Activated T-helper 1 cell treated with anti-CD3 and anti-CD28 coated beads, Interleukin-12 subunit alpha, Interleukin-12 subunit beta, Interleukin-2, Interleukin-4 antibody, amounts not matched to agents 30 ng/mL and 10 ng/mL and 1 ng/mL, durations not matched to agents 14 hours and 24 hours and 36 hours (primary cell): ENCODE measurements around the gene CEP164. TPM values are rescaled to one million over a fixed set of nuclear protein-coding genes. Genes with fewer than 3 reads are reported as not detected.

Experiments used
- DNase-seq: peaks from one replicate; pipeline ENCODE4 v3.0.0; 2021; ENCODE audit warnings: low spot score
- H3K27ac Mint-ChIP-seq: one replicate; pipeline ENCODE4 v1.8.0; 2021; ENCODE audit warnings: mild to moderate bottlenecking, mixed read lengths
- H3K27me3 Mint-ChIP-seq: one replicate; pipeline ENCODE4 v1.8.0; 2022; ENCODE audit warnings: mild to moderate bottlenecking, moderate library complexity, mixed read lengths; ENCODE audit not compliant: insufficient read depth
- H3K36me3 Mint-ChIP-seq: one replicate; pipeline ENCODE4 v1.8.0; 2021; ENCODE audit warnings: low read depth, mixed read lengths
- H3K4me1 Mint-ChIP-seq: one replicate; pipeline ENCODE4 v1.8.0; 2021; ENCODE audit warnings: low read depth, mixed read lengths
- H3K4me3 Mint-ChIP-seq: one replicate; pipeline ENCODE4 v1.8.0; 2021; ENCODE audit warnings: mild to moderate bottlenecking, moderate library complexity, mixed read lengths
- H3K9me3 Mint-ChIP-seq: one replicate; pipeline ENCODE4 v1.8.0; 2021; ENCODE audit warnings: mixed read lengths
- intact Hi-C: fragments of 100-400 bp; cut with micrococcal nuclease; formaldehyde crosslinking; loops from one replicate; pipeline ENCODE4 v1.15.1; 2024
- total RNA-seq: library from RNA; stranded (reverse); gene quantifications from 2 replicates; pipeline ENCODE4 v1.2.3, GENCODE V29; 2022

The CEP164 gene
- total RNA-seq, 1 donor from 2014 or later = 37.2 TPM

- Mint-ChIP-seq H3K27ac (no peak overlapping the region), H3K36me3 (no peaks in the 10 kb centered on the region), H3K9me3 (no peaks in the 10 kb centered on the region), H3K27me3 (no peaks in the 10 kb centered on the region), H3K4me1 (peaks cover under 1% of the 10 kb centered on the region), H3K4me3 (no peak overlapping the region)
- no peak for DNase-seq
- intact Hi-C loops = no loop called here
These were observed 32.1 kb upstream of the CEP164 start for GRCh38 chr11:117295438-117296137.

DNA sequence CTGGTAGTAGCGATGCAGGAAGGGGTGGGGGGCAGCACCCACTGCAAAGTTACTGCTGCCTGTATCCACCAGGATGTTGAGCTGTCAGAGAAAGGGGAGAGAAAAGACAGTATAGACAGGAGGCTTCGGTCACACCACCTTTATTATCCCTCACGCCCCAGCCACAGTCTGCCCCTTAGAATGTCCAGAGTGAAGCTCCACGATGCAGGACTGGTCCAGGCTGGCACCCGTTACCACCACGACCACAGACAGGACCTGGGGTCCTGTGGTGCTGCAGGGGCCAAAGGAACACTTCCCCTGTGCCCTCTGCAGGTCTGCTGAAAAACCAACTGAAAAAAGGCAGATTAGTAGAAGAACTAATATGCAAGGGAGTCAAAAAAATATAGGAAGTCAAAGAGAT lies 30.8 kb upstream of the CEP164 start:
- Mint-ChIP-seq H3K27me3 (peaks cover 2% of the 10 kb centered on the region), H3K36me3 (no peaks in the 10 kb centered on the region), H3K9me3 (no peaks in the 10 kb centered on the region), H3K27ac (no peak overlapping the region), H3K4me3 (no peak overlapping the region), H3K4me1 (peaks cover 6% of the 10 kb centered on the region)
- DNase-seq = no peak
- intact Hi-C loops = no loop called here

- Mint-ChIP-seq H3K4me3 (no peak overlapping the region), H3K27ac (no peak overlapping the region), H3K36me3 (no peaks in the 10 kb centered on the region), H3K4me1 (peaks cover 6% of the 10 kb centered on the region), H3K27me3 (peaks cover 2% of the 10 kb centered on the region), H3K9me3 (no peaks in the 10 kb centered on the region)
- no peak for DNase-seq
- intact Hi-C loops = no loop called here
These were observed 29.5 kb upstream of the CEP164 start for GRCh38 chr11:117298195-117298594.

GRCh38 chr11:117299351-117300282 lies 28.0 kb upstream of the CEP164 start:
- Mint-ChIP-seq H3K27me3 (peaks cover 2% of the 10 kb centered on the region), H3K4me3 (no peak overlapping the region), H3K27ac (no peak overlapping the region)

DNA sequence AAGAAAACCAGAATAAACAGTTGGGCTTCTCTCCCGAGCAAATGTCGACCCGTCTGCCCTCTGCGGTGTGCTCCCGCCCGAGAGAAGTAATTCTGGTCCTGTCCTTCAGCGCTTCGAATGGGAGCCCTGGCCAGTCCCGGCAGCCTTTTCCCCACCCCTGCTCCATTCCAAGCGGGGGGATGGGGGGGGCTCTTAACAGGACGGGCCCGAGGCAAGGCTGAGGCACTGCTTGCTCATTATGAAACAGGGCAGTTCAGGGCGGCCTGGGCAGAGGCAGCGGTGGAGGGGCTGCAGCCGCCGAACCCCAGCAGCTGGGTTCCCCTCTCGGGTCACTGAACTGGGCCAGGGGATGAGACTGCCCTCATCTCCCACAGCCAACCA lies 27.4 kb upstream of the CEP164 start:
- Mint-ChIP-seq H3K4me1 (peaks cover 6% of the 10 kb centered on the region), H3K9me3 (no peaks in the 10 kb centered on the region), H3K36me3 (no peaks in the 10 kb centered on the region), H3K27ac (no peak overlapping the region), H3K27me3 (peaks cover 2% of the 10 kb centered on the region), H3K4me3 (no peak overlapping the region)
- intact Hi-C loops = no loop called here
- DNase-seq = no peak

More at GRCh38 chr11:117299351-117300282, 28.0 kb upstream of the CEP164 start:
- Mint-ChIP-seq H3K36me3 (no peaks in the 10 kb centered on the region), H3K9me3 (no peaks in the 10 kb centered on the region), H3K4me1 (peaks cover 6% of the 10 kb centered on the region)
- no peak for DNase-seq
- intact Hi-C loops = no loop called here

DNA sequence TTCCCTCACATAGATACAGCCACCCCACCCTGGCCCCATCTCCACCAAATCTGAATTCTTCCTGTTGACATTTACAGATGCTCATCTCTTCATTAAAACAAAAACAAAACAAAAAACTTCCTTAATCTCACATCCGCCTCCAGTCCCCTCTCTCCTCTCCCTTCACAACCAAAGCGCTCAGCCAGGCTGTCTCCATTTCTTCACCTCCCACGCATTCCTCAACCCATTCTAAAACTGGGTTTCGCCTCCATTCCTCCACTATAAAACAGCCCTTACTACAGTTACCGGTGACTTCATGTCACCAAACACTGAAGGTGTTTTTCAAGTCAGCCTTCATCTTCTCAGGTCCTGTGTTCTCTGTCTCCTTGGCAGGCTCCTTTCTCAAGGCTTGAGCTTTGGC lies 26.9 kb upstream of the CEP164 start:
- peaks cover 4% of the 10 kb centered on the region for H3K27me3 Mint-ChIP-seq
- DNase-seq = no peak
- H3K9me3 Mint-ChIP-seq = no peaks in the 10 kb centered on the region
- H3K27ac Mint-ChIP-seq = peak overlapping the region; percentile 36
- H3K36me3 Mint-ChIP-seq = no peaks in the 10 kb centered on the region
- no peak overlapping the region for H3K4me3 Mint-ChIP-seq
- peaks cover 6% of the 10 kb centered on the region for H3K4me1 Mint-ChIP-seq
- intact Hi-C loops = no loop called here

DNA sequence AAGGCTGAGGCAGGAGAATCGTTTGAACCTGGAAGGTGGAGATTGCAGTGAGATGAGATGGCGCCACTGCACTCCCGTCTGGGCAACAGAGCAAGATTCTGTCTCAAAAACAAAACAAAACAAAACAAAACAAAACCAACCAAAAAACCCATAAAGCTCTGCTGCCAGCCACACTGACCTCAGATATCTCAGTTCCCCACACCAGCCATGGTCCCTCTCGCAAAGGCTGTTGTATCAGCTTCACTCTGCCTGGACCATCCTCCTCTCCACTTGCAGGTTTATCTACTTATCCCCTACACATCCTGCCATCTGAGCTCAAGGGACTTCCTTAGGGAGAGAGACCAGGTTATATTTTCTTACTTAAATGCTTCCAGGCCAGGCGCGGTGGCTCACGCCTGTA lies 25.4 kb upstream of the CEP164 start:
- peaks cover 4% of the 10 kb centered on the region for H3K27me3 Mint-ChIP-seq
- no peak overlapping the region for H3K27ac Mint-ChIP-seq
- H3K4me3 Mint-ChIP-seq = no peak overlapping the region
- no peak for DNase-seq
- H3K36me3 Mint-ChIP-seq = no peaks in the 10 kb centered on the region
- intact Hi-C loops = no loop called here
- no peaks in the 10 kb centered on the region for H3K9me3 Mint-ChIP-seq
- peaks cover 6% of the 10 kb centered on the region for H3K4me1 Mint-ChIP-seq

DNA sequence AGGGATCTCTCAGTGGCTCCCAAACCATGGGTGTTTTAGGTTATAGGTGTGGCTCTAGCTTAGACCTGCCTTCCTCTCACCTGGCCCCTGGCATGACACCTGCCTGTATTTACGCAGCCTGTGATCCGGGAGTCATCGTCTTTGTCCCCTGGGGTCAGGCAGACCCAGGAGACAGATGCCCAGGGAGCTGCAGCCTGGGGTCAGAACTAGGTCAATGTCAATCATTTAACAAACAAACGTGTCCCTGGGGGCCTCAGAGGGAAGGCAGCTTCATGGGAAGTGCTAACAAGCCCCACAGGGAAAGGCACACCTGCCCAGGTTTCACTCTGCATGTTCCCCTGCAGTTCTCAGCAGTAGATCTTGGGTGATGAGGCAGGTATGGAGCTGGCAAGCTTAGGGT lies 24.6 kb upstream of the CEP164 start:
- no peak overlapping the region for H3K27ac Mint-ChIP-seq
- H3K36me3 Mint-ChIP-seq = no peaks in the 10 kb centered on the region
- no peaks in the 10 kb centered on the region for H3K9me3 Mint-ChIP-seq
- peaks cover 4% of the 10 kb centered on the region for H3K27me3 Mint-ChIP-seq
- no peak for DNase-seq
- no peak overlapping the region for H3K4me3 Mint-ChIP-seq
- intact Hi-C loops = no loop called here
- peaks cover 6% of the 10 kb centered on the region for H3K4me1 Mint-ChIP-seq

- Mint-ChIP-seq H3K4me1 (peaks cover 6% of the 10 kb centered on the region), H3K27ac (no peak overlapping the region), H3K9me3 (no peaks in the 10 kb centered on the region), H3K4me3 (no peak overlapping the region), H3K36me3 (no peaks in the 10 kb centered on the region), H3K27me3 (peaks cover 4% of the 10 kb centered on the region)
- intact Hi-C loops = no loop called here
- DNase-seq = no peak
These were observed 23.9 kb upstream of the CEP164 start for GRCh38 chr11:117303646-117304315.

DNA sequence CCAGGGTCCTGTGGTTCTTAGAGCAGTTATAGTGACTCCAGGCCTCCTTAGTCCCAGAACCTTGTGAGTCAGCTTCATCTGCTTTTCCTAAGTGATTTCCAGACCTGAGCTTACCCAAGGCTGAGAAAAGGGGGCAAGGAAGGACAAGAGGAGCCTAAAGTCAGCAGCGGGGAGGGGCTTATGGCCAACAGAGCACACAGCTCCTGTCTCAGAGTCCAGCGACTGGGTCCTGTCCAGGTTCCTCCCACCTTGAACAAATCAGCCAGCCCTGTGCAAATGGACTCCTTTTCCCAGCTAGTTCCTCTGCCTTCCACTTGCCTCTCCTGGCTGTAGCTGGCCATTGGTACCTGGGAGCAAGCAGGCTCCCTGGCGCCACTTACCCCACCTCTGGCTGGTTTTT lies 22.5 kb upstream of the CEP164 start:
- Mint-ChIP-seq H3K36me3 (no peaks in the 10 kb centered on the region), H3K4me1 (peaks cover 6% of the 10 kb centered on the region), H3K9me3 (no peaks in the 10 kb centered on the region), H3K27me3 (peaks cover 4% of the 10 kb centered on the region), H3K27ac (no peak overlapping the region), H3K4me3 (no peak overlapping the region)
- DNase-seq = no peak
- intact Hi-C loops = no loop called here

GRCh38 chr11:117309310-117309709 lies 18.3 kb upstream of the CEP164 start:
- intact Hi-C loops = no loop called here
- H3K27ac Mint-ChIP-seq = no peak overlapping the region
- peaks cover 28% of the 10 kb centered on the region for H3K27me3 Mint-ChIP-seq
- H3K4me3 Mint-ChIP-seq = no peak overlapping the region
- H3K36me3 Mint-ChIP-seq = no peaks in the 10 kb centered on the region
- DNase-seq = no peak
- H3K9me3 Mint-ChIP-seq = no peaks in the 10 kb centered on the region
- H3K4me1 Mint-ChIP-seq = no peaks in the 10 kb centered on the region

DNA sequence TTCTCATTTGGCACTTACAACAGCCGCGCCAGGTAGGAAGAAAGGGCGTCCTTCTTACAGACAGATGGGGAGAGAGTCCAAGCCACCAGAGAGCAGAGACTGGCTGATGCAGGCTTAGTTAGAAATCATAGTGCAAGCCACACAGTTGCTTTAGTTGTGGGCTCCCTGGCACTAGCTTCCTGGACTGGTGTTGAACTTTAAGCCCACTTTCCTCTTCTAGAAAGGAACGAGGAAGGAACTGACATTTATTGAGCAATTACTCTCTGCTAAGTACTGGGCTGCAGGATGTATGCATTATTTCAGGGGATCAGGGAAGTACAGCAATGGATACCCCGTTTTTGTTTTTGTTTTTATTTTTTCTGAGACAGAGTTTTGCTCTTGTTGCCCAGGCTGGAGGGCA lies 14.6 kb upstream of the CEP164 start:
- H3K4me3 Mint-ChIP-seq = no peak overlapping the region
- no peaks in the 10 kb centered on the region for H3K9me3 Mint-ChIP-seq
- H3K27ac Mint-ChIP-seq = no peak overlapping the region
- no peak for DNase-seq
- H3K27me3 Mint-ChIP-seq = peaks cover 49% of the 10 kb centered on the region
- H3K4me1 Mint-ChIP-seq = peaks cover 8% of the 10 kb centered on the region
- no peaks in the 10 kb centered on the region for H3K36me3 Mint-ChIP-seq
- intact Hi-C loops = no loop called here
